Uterus (tissue), 4 donors: ENCODE results near the gene OR6B3. TPM values are rescaled to one million over a fixed set of nuclear protein-coding genes. Genes with fewer than 3 reads are reported as not detected.
"Not testable (repeated sequence)": the region's sequence is repeated elsewhere in the genome, so short reads cannot be mapped to it uniquely, and the experiment has no call there.

Experiments
- DNase-seq, 2 donors: peaks; one replicate each; pipeline ENCODE4 v3.0.0-alpha.2; 2019 to 2020
- H3K27ac ChIP-seq, 2 donors: fragments of 200-600 bp; sonication (generic); 1 replicate in 1 of 2; 2 replicates in 1 of 2; pipeline ENCODE4 v1.5.1; 2016 to 2018
- H3K27me3 ChIP-seq, 2 donors: fragments of 200-600 bp; sonication (generic); one replicate each; pipeline ENCODE4 v1.5.1; 2018 to 2019; ENCODE audit warnings: control low read depth in 1 of 2
- H3K36me3 ChIP-seq, 2 donors: fragments of 200-600 bp; sonication (generic); one replicate each; pipeline ENCODE4 v1.5.1; 2019; ENCODE audit warnings: control low read depth in 1 of 2
- H3K4me1 ChIP-seq, 2 donors: fragments of 200-600 bp; sonication (generic); one replicate each; pipeline ENCODE4 v1.5.1; 2018 to 2019; ENCODE audit warnings: control low read depth in 1 of 2
- H3K4me3 ChIP-seq, 2 donors: fragments of 200-600 bp; sonication (generic); 1 replicate in 1 of 2; 2 replicates in 1 of 2; pipeline ENCODE4 v1.5.1; 2018 to 2019; ENCODE audit warnings: mild to moderate bottlenecking in 1 of 2
- H3K9me3 ChIP-seq, 2 donors: fragments of 200-600 bp; sonication (generic); one replicate each; pipeline ENCODE4 v1.5.1; 2019; ENCODE audit warnings: control low read depth in 1 of 2
- POLR2A ChIP-seq, 2 donors: fragments of 450-650 bp; IDR thresholded peaks; one replicate each; pipeline ENCODE4 v1.6.1; 2016; ENCODE audit warnings: antibody characterized with exemption in 2 of 2, mild to moderate bottlenecking in 1 of 2, moderate library complexity in 1 of 2
- intact Hi-C: fragments of 100-400 bp; cut with DNase I; formaldehyde crosslinking; loops from one replicate; pipeline ENCODE4 v1.15.1; 2023; ENCODE audit warnings: low total_unique reads
- total RNA-seq, 4 donors: library from RNA; depleted of rRNA in 3 of 4; stranded (reverse); fragments of >200 nt in 3 of 4; gene quantifications; one replicate each; pipeline versions ENCODE4 v1.1.0 to v1.2.4, GENCODE V29; 2014 to 2023
- TF ChIP-seq, protein P1 (sequence below), 4 experiments: fragments of 200-600 bp in 2 of 4; fragments of 450-650 bp in 2 of 4; sonication (generic) in 2 of 4; IDR thresholded peaks; one replicate each; pipeline ENCODE4 v1.5.1; 2016 to 2019; ENCODE audit warnings: antibody characterized with exemption in 4 of 4, mild to moderate bottlenecking in 2 of 4, moderate library complexity in 1 of 4
- donor health status: DM: yes; HTN: yes; CAD: no.

The OR6B3 gene
- total RNA-seq, 4 donors from 2014 or later: not detected

DNA sequence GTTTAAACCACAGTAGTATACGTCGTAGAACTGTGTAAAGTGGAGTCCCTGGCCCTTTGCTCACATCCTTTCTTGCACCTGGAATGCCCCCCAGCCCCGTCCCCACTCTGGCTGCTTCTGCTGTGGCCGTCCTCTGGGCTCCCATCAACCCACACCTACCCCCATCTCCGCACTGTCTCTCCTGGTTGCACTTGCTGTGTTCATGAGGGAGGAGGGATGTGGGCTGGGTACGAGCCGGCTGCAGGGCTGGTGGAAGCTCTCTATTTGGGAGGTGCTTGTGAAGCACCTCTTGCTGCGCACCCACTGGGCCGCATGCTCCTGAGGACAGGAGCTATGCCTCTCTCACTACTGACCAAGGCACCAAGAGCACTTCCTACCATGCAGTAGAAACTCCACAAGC is 5.1 kb downstream of the OR6B3 start:
- no peaks in the 10 kb centered on the region for H3K36me3 ChIP-seq
- H3K4me3 ChIP-seq: no peak overlapping the region
- no peak overlapping the region for H3K27ac ChIP-seq
- peaks cover 0 to 7% of the 10 kb centered on the region in 2 donors for H3K27me3 ChIP-seq
- intact Hi-C loops: no loop called here
- no peak for DNase-seq
- H3K4me1 ChIP-seq: no peaks in the 10 kb centered on the region
- H3K9me3 ChIP-seq: no peaks in the 10 kb centered on the region
- TF ChIP-seq, protein P1, sequence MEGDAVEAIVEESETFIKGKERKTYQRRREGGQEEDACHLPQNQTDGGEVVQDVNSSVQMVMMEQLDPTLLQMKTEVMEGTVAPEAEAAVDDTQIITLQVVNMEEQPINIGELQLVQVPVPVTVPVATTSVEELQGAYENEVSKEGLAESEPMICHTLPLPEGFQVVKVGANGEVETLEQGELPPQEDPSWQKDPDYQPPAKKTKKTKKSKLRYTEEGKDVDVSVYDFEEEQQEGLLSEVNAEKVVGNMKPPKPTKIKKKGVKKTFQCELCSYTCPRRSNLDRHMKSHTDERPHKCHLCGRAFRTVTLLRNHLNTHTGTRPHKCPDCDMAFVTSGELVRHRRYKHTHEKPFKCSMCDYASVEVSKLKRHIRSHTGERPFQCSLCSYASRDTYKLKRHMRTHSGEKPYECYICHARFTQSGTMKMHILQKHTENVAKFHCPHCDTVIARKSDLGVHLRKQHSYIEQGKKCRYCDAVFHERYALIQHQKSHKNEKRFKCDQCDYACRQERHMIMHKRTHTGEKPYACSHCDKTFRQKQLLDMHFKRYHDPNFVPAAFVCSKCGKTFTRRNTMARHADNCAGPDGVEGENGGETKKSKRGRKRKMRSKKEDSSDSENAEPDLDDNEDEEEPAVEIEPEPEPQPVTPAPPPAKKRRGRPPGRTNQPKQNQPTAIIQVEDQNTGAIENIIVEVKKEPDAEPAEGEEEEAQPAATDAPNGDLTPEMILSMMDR (IDR thresholded peaks at IDR 0.05): no peak
- no peak for TF ChIP-seq POLR2A (IDR thresholded peaks at IDR 0.05)

DNA sequence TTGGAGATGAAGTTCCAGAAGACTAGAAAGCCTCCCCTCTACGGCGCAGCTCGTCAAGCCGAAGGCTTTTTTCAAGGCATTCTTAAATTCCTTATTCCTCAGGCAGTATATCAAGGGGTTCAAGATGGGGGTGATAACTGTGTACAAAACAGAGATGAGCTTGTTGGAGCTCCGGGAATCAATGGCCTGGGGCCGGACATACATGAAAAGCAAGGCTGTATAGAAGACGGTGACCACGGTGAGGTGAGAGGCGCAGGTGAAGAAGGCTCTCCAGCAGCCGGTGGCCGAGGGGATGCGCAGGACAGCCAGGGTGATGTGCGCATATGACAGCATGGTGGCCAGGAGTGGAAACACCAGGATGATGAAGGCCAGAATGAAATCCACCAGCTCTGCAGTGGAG is 8.2 kb downstream of the OR6B3 start:
- H3K4me3 ChIP-seq: no peak overlapping the region
- H3K27me3 ChIP-seq: peaks cover 0 to 4% of the 10 kb centered on the region in 2 donors
- no peak overlapping the region for H3K27ac ChIP-seq
- intact Hi-C loops: no loop called here
- DNase-seq: no peak
- H3K9me3 ChIP-seq: no peaks in the 10 kb centered on the region
- no peaks in the 10 kb centered on the region for H3K36me3 ChIP-seq
- TF ChIP-seq, protein P1 (IDR thresholded peaks at IDR 0.05): no peak
- TF ChIP-seq POLR2A (IDR thresholded peaks at IDR 0.05): no peak
- no peaks in the 10 kb centered on the region for H3K4me1 ChIP-seq

DNA sequence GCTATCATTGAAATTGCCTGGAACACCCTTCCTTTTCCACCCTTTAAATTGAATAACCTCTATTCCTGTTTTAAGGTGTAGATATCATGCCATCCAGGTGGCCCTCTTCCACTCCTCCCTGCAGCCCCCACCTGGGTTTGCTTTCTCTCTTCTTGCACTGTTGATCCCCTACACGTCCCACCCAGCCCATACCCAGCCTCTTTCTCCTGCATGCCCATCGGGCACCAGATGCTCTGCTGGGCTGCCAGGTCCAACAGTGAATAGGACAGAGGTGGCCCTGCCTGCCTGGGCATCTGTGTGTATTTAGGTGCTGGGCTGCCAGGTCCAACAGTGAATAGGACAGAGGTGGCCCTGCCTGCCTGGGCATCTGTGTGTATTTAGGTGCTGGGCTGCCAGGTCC is 9.2 kb downstream of the OR6B3 start:
- DNase-seq, H3K36me3 ChIP-seq, H3K4me1 ChIP-seq, H3K27me3 ChIP-seq, H3K9me3 ChIP-seq, H3K4me3 ChIP-seq, intact Hi-C loops, H3K27ac ChIP-seq: not testable (repeated sequence)

DNA sequence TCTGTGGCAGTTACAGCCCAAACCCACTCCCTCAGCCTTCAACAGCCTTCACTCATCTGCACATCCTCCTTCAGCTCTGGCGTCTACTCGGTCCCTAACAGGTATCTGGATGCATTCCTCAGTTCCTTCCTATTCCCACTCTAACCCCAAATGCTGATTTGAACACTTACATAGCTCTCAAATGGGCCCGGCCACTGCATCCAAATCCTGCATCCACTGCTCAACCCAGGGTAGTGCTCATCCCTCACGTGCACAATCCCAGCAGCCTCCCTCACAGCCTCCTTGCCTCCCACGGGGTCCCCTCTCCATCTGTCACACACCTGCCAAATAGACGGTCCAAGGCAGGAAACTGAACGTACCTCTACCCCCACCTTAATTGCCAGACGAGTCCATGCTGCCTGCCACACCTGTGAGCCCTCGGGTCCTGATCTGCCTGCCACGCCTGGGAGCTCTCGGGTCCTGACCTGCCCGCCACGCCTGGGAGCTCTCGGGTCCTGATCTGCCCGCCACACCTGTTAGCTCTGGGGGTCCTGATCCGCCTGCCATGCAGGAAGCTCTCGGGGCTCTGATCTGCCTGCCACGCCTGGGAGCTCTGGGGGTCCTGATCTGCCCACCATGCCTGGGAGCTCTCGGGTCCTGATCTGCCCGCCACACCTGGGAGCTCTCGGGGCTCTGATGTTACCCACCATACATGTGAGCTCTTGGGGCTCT is 9.9 kb downstream of the OR6B3 start:
- Histone ChIP-seq H3K4me3 (no peak overlapping the region), H3K4me1 (no peaks in the 10 kb centered on the region), H3K9me3 (no peaks in the 10 kb centered on the region), H3K27me3 (no peaks in the 10 kb centered on the region), H3K27ac (no peak overlapping the region), H3K36me3 (no peaks in the 10 kb centered on the region)
- TF ChIP-seq, protein P1 (IDR thresholded peaks at IDR 0.05): no peak
- no peak for TF ChIP-seq POLR2A (IDR thresholded peaks at IDR 0.05)
- no peak for DNase-seq
- intact Hi-C loops: no loop called here

DNA sequence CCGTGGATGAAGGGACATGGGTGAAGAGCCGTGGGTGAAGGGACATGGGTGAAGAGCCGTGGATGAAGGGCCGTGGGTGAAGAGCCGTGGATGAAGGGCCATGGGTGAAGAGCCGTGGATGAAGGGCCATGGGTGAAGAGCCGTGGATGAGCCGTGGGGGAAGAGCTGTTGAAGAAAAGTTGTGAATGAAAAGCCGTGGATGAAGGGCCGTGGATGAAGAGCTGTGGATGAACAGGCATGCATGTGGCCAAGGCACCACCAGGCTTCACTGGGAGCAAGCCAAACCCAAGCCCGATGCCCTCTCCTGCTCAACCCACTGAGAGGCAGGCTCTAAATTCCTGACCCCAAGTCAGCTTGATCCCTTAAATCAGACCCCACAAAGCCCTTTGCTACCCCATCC is 10.6 kb downstream of the OR6B3 start:
- H3K27me3 ChIP-seq: no peaks in the 10 kb centered on the region
- H3K4me3 ChIP-seq: no peak overlapping the region
- no peaks in the 10 kb centered on the region for H3K9me3 ChIP-seq
- no peak for DNase-seq
- intact Hi-C loops: no loop called here
- TF ChIP-seq, protein P1 (IDR thresholded peaks at IDR 0.05): no peak
- no peak for TF ChIP-seq POLR2A (IDR thresholded peaks at IDR 0.05)
- H3K27ac ChIP-seq: no peak overlapping the region
- H3K36me3 ChIP-seq: no peaks in the 10 kb centered on the region
- no peaks in the 10 kb centered on the region for H3K4me1 ChIP-seq

DNA sequence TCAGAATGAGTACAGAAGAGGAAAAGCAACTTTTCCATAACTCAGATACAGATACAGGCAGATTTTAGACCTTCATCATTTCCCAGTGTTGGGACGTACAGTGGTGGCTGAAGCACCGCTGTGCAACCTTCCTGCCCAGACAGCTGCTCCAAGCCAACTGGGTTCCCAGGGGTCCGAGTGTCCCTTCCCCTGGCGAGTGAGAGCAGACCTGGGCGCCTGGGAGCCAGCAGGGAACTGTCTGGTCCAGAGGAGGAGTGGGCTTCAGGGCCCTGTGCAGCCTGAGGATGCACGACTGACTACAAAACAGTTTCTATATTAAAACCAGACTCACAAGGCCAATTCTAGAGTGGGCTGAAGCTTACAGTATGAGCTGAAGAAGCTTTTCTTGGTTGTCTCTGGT is 12.0 kb downstream of the OR6B3 start:
- no peaks in the 10 kb centered on the region for H3K4me1 ChIP-seq
- TF ChIP-seq, protein P1 (IDR thresholded peaks at IDR 0.05): no peak
- TF ChIP-seq POLR2A (IDR thresholded peaks at IDR 0.05): no peak
- DNase-seq: no peak
- H3K27me3 ChIP-seq: peaks cover 0 to under 1% of the 10 kb centered on the region in 2 donors
- H3K9me3 ChIP-seq: no peaks in the 10 kb centered on the region
- intact Hi-C loops: no loop called here
- H3K4me3 ChIP-seq: no peak overlapping the region
- no peaks in the 10 kb centered on the region for H3K36me3 ChIP-seq
- H3K27ac ChIP-seq: no peak overlapping the region
